ENCODE results near the gene MYPOP. TPM values are rescaled to one million over a fixed set of nuclear protein-coding genes. Genes with fewer than 3 reads are reported as not detected.

The MYPOP gene
- total RNA-seq, 1 experiment from 2014 or later: 5.4 TPM

- no peak overlapping the region for H3K4me2 ChIP-seq (ENCODE audit: low read length)
- no peaks in the 10 kb centered on the region for H3K9me2 ChIP-seq (replicated peaks; ENCODE audit: low read length)
- no TSS peak for BruUV-seq (replicated peaks)
- DNase-seq: no peak
- no peak overlapping the region for H3K27ac ChIP-seq (ENCODE audit: low read length)
- peaks cover 5% of the 10 kb centered on the region for H3K4me1 ChIP-seq (ENCODE audit: insufficient read depth, low read length)
- no peak for ATAC-seq
- CTCF ChIA-PET: no interaction called here
- TF ChIP-seq EZH2 (IDR thresholded peaks at IDR 0.05; ENCODE audit: low read length, unreplicated experiment): no peak
- TF ChIP-seq CTCF (conservative IDR thresholded peaks at IDR 0.05; ENCODE audit: low read depth, low read length): no peak
- TF ChIP-seq EZH2phosphoT487 (IDR thresholded peaks at IDR 0.05; ENCODE audit: borderline replicate concordance, low read length): no peak
- H4K20me1 ChIP-seq (ENCODE audit: low read length): no peaks in the 10 kb centered on the region
- H3K27me3 ChIP-seq (ENCODE audit: low read length): no peaks in the 10 kb centered on the region
- no peaks in the 10 kb centered on the region for H3K9me3 ChIP-seq (ENCODE audit: low read length)
- H3K9ac ChIP-seq (ENCODE audit: low read length): no peak overlapping the region
- no peaks in the 10 kb centered on the region for H3K79me2 ChIP-seq (ENCODE audit: low read length)
- no peak overlapping the region for H2AFZ ChIP-seq (ENCODE audit: low read length)
- intact Hi-C loops (cut with micrococcal nuclease): loop anchor here (10.0 kb wide), 1 partner anchor 66 kb away; the partner anchor contains the start of gene CCDC61
- POLR2A ChIA-PET (ENCODE audit: unreplicated experiment): no interaction called here
- no peaks in the 10 kb centered on the region for H3F3A ChIP-seq (ENCODE audit: low read length, unreplicated experiment)
- H3K36me3 ChIP-seq (ENCODE audit: low read depth, low read length): no peaks in the 10 kb centered on the region
- no peak overlapping the region for H3K4me3 ChIP-seq (ENCODE audit: low read length)
Observed at GRCh38 chr19:45929247-45929646, 26.8 kb upstream of the MYPOP start.

GRCh38 chr19:45927565-45928261, 25.3 kb upstream of the MYPOP start:
- intact Hi-C loops (cut with micrococcal nuclease): loop anchor here (2.0 to 10.0 kb wide), 2 partner anchors 25 to 67 kb away; partner anchors contain the start of genes CCDC61 and MYPOP
- ATAC-seq: peak; percentile 99
- CTCF ChIA-PET: interaction anchor here (0.6 kb wide), 1 partner anchor 877 kb away, joined by 4 read pairs; no protein-coding TSS in a partner anchor

More at GRCh38 chr19:45927565-45928261, 25.3 kb upstream of the MYPOP start:
- H3K9ac ChIP-seq (ENCODE audit: low read length): peak overlapping the region; percentile 46
- H3K9me3 ChIP-seq (ENCODE audit: low read length): no peaks in the 10 kb centered on the region
- no peak overlapping the region for H3K27ac ChIP-seq (ENCODE audit: low read length)
- H3K4me3 ChIP-seq (ENCODE audit: low read length): peak overlapping the region; percentile 61
- TF ChIP-seq CTCF (conservative IDR thresholded peaks at IDR 0.05; ENCODE audit: low read depth, low read length): peak; percentile 28; the same call in 1 of the 2 replicates
- TF ChIP-seq EZH2phosphoT487 (IDR thresholded peaks at IDR 0.05; ENCODE audit: borderline replicate concordance, low read length): no peak
- no TSS peak for BruUV-seq (replicated peaks)
- no peaks in the 10 kb centered on the region for H3F3A ChIP-seq (ENCODE audit: low read length, unreplicated experiment)
- DNase-seq: peak; percentile 95
- peak overlapping the region; percentile 70 for H3K4me2 ChIP-seq (ENCODE audit: low read length)
- no peaks in the 10 kb centered on the region for H3K27me3 ChIP-seq (ENCODE audit: low read length)
- H2AFZ ChIP-seq (ENCODE audit: low read length): peak overlapping the region; percentile 74
- H4K20me1 ChIP-seq (ENCODE audit: low read length): no peaks in the 10 kb centered on the region
- peaks cover 5% of the 10 kb centered on the region for H3K4me1 ChIP-seq (ENCODE audit: insufficient read depth, low read length)
- no peaks in the 10 kb centered on the region for H3K79me2 ChIP-seq (ENCODE audit: low read length)
- H3K9me2 ChIP-seq (replicated peaks; ENCODE audit: low read length): no peaks in the 10 kb centered on the region
- H3K36me3 ChIP-seq (ENCODE audit: low read depth, low read length): no peaks in the 10 kb centered on the region
- POLR2A ChIA-PET (ENCODE audit: unreplicated experiment): no interaction called here
